NCI-H2196 treated with DMSO at 0.1 percent for 48 hours (cell line): Measurements from ENCODE around the gene CFAP157.
A peak's percentile ranks its signal among the peaks of the same experiment; 100 is the strongest.

Experiments used
- DNase-seq: peaks from one replicate; lab custom pipeline; 2025; ENCODE audit not compliant: unreplicated experiment; lab: John Stamatoyannopoulos, UW

Gene CFAP157

GRCh38 chr9:127706836-127707241, at the start of gene CFAP157:
CFAP157 (plus strand) TSS chr9:127706988; CDS start chr9:127707032, 44 bp downstream.
- DNase-seq: peak; percentile 29

GRCh38 chr9:127658428-127658827, 48.4 kb upstream of the CFAP157 start:
- DNase-seq: no peak

GRCh38 chr9:127660886-127661741, 45.7 kb upstream of the CFAP157 start:
- DNase-seq: peak; percentile 44

GRCh38 chr9:127662617-127663016, 44.2 kb upstream of the CFAP157 start:
- no peak for DNase-seq

GRCh38 chr9:127664324-127664677, 42.5 kb upstream of the CFAP157 start:
- no peak for DNase-seq

- no peak for DNase-seq
Measured at GRCh38 chr9:127664678-127665507, 41.9 kb upstream of the CFAP157 start.

- DNase-seq: no peak
Measured at GRCh38 chr9:127667127-127667844, 39.5 kb upstream of the CFAP157 start.

- no peak for DNase-seq
Measured at GRCh38 chr9:127667906-127668305, 38.9 kb upstream of the CFAP157 start.

GRCh38 chr9:127673234-127673633, 33.6 kb upstream of the CFAP157 start:
- no peak for DNase-seq

GRCh38 chr9:127676638-127677037, 30.1 kb upstream of the CFAP157 start:
- no peak for DNase-seq

- no peak for DNase-seq
Measured at GRCh38 chr9:127679506-127679905, 27.3 kb upstream of the CFAP157 start.

GRCh38 chr9:127680226-127680625, 26.6 kb upstream of the CFAP157 start:
- DNase-seq: no peak

GRCh38 chr9:127680846-127681245, 25.9 kb upstream of the CFAP157 start:
- DNase-seq: no peak

GRCh38 chr9:127682351-127683136, 24.2 kb upstream of the CFAP157 start:
- DNase-seq: no peak

- DNase-seq: no peak
Measured at GRCh38 chr9:127683723-127684122, 23.1 kb upstream of the CFAP157 start.

- DNase-seq: no peak
Measured at GRCh38 chr9:127684576-127684975, 22.2 kb upstream of the CFAP157 start.

GRCh38 chr9:127686461-127687393, 20.1 kb upstream of the CFAP157 start:
- peak; percentile 11 for DNase-seq

- DNase-seq: no peak
Measured at GRCh38 chr9:127689329-127690000, 17.3 kb upstream of the CFAP157 start.

- DNase-seq: no peak
Measured at GRCh38 chr9:127690735-127691134, 16.1 kb upstream of the CFAP157 start.
